ENCODE data around the gene POM121L12. TPM values are rescaled to one million over a fixed set of nuclear protein-coding genes. Genes with fewer than 3 reads are reported as not detected.

POM121L12 gene
- total RNA-seq, result not detected in 2 replicates

DNA sequence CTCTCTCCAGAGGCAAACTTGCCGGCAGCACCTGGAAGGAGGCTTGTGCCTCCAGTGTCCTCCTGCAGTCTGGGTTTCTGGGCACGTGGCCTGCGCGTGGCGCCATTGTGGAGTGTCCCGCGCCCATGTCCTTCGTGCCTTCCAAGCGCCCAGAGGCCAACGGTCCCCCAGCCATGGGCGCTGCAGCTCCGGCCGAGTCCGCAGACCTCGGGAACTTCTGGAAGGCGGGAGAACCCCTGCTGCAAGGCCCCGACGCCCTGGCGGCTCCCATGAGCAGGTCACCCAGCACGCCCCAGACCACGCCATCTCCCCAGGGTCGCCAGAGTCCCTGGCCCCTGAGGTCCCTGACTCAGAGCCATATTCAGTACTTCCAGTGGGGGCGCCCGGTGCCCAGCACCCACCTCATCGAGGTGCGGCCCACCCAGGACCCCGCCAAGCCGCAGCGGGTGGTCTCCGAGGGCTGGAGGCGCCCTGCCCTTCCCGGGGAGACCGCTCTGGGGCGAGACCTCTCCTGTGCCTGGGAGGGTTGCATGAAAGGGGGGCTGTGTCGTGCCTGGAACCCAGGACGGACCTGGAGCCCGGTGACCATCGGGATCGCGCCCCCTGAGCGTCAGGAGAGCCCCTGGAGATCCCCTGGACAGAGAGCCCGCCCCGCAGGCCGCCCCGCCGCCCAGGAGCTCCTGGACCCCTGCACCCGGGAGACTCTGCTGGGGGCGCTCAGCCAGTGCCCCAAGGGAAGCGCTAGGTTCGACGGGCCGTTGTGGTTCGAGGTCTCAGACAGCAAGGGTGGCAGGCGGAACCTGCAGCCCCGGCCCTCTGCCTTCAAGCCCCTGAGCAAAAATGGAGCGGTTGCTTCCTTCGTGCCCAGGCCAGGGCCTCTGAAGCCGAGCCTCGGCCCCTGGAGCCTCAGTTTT lies at the start of gene POM121L12:
POM121L12 (plus strand) TSS at position 135 of the 914 bp plus-strand sequence; CDS start at position 174, 39 bp downstream.

Data from nasal cavity respiratory epithelium epithelial cell of viscerocranial mucosa (primary cell).